Measurements from ENCODE around the gene LRMDA.

DNA sequence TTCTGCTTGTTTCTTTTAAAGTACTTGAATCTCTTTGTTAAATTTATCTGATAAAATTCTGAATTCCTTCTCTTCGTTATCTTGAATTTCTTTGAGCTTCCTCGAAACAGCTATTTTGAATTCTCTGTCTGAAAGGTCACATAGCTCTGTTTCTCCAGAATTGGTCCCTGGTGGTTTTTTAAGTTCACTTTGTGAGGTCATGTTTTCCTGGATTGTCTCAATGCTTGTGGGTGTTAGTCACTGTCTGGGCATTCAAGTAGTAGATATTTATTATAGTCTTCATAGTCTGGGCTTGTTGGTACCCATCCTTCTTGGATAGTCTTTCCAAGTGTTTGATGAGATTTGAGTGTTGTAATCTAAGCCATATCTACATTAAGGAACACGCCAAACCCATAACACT is 1060.6 kb downstream of the LRMDA start:
- TF ChIP-seq, protein P1, sequence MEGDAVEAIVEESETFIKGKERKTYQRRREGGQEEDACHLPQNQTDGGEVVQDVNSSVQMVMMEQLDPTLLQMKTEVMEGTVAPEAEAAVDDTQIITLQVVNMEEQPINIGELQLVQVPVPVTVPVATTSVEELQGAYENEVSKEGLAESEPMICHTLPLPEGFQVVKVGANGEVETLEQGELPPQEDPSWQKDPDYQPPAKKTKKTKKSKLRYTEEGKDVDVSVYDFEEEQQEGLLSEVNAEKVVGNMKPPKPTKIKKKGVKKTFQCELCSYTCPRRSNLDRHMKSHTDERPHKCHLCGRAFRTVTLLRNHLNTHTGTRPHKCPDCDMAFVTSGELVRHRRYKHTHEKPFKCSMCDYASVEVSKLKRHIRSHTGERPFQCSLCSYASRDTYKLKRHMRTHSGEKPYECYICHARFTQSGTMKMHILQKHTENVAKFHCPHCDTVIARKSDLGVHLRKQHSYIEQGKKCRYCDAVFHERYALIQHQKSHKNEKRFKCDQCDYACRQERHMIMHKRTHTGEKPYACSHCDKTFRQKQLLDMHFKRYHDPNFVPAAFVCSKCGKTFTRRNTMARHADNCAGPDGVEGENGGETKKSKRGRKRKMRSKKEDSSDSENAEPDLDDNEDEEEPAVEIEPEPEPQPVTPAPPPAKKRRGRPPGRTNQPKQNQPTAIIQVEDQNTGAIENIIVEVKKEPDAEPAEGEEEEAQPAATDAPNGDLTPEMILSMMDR (IDR thresholded peaks at IDR 0.05), result no peak
- TF ChIP-seq POLR2A (IDR thresholded peaks at IDR 0.05), result no peak
